ENCODE data around the gene CCDC24. TPM values are rescaled to one million over a fixed set of nuclear protein-coding genes. Genes with fewer than 3 reads are reported as not detected.

The CCDC24 gene
- total RNA-seq, 4 donors from 2014 or later, result 0.57 to 4.4 (median 2.4) TPM

- no peak for TF ChIP-seq CTCF (IDR thresholded peaks at IDR 0.05; ENCODE audit: low read depth)
These were observed 23.8 kb downstream of the CCDC24 start for GRCh38 chr1:44015206-44015605.

- TF ChIP-seq CTCF (IDR thresholded peaks at IDR 0.05; ENCODE audit: low read depth), result no peak
These were observed 24.9 kb downstream of the CCDC24 start for GRCh38 chr1:44016041-44016889.

DNA sequence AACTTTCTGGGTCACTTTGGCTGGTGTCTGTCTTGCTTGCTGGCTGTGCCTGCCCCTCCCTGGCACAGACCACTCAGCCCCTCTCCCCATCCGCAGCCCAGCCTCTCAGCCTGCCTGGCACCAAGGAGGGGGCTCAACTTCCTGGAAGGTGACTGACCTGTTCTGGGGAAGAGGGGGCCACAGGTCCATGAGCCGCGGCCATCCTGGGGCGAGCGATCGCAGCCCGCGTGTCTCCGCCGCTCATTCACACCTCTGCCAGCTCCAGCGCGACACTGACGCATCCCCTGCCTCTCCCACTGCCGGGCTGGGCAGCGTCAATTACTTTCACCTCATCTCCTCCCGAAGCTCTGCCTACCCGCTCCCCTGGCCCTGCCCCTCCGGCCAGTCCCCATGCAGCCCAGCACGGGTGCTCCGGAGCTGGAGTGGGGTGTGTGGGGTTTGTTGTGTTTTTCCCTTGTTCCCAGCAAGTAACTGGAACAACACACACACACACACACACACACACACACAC lies 25.5 kb downstream of the CCDC24 start:
- TF ChIP-seq CTCF (IDR thresholded peaks at IDR 0.05; ENCODE audit: low read depth), result no peak

- no peak for TF ChIP-seq CTCF (IDR thresholded peaks at IDR 0.05; ENCODE audit: low read depth)
These were observed 28.1 kb downstream of the CCDC24 start for GRCh38 chr1:44019466-44019948.

GRCh38 chr1:44020464-44020863 lies 29.1 kb downstream of the CCDC24 start:
- no peak for TF ChIP-seq CTCF (IDR thresholded peaks at IDR 0.05; ENCODE audit: low read depth)

DNA sequence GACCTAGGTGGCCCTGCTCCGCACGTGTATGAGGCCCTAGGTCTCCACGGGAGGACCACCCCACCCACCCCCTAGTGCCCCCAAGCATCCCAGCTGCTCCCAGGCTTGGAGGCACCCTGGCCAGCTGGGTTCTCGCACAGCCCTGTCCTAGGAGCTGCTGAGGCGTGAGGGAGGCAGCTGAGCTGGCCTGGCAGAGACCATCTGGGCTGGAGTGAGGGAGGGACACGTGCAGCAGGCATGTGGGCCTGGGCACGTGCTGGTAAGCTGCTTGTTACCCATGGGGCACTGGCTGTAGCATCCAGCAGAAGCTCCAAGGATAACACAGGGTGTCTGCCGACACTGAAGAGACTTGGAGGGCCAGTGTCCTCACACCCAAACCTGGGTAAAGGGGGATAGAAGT lies 29.8 kb downstream of the CCDC24 start:
- TF ChIP-seq CTCF (IDR thresholded peaks at IDR 0.05; ENCODE audit: low read depth), result no peak

DNA sequence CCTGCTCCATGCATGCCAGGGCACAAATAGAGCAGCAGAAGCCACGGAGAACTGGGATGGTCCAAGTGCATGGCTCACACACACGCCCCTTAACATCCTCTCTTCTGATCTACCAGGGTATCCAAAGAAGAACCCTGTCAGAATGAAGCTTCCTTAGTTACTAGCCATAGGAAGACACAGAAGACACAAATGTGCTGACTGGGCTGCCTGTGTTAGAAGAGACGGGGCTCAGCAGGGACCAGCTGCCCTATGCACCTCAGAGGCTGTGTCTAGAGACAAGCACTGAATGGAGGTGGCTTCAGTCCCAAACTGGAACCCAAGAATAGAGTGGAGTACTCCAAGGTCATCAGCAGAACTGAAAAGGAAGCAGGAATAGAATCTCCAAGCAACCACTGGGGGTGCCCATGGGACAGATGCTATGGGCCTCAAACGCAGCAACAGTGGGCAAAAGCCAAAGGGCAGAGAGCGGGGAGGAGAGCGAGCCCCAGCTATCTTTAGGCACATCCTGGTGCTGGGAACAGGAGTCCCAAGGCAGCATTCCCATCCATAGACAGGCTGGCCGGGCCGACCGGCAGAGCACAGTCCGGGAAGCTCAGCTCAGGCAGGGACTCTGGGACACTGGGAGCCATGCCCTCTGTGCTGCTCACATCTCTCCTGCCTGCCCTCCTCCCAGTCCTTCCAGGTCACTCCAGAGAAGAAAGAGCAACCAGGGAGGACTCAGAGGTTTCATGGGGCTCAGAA lies 30.4 kb downstream of the CCDC24 start:
- TF ChIP-seq CTCF (IDR thresholded peaks at IDR 0.05; ENCODE audit: low read depth), result no peak
